HepG2 (cell line): ENCODE data around the gene TEKT5. TPM values are rescaled to one million over a fixed set of nuclear protein-coding genes. Genes with fewer than 3 reads are reported as not detected.

ENCODE experiments used
- CENPT ChIP-seq: sonication (generic); formaldehyde crosslinking; IDR thresholded peaks from 2 replicates; pipeline ENCODE4 v1.8.0; 2022; ENCODE audit warnings: low read depth, mild to moderate bottlenecking, moderate library complexity, missing genetic modification reagents
- ETS1 ChIP-seq: sonication (generic); formaldehyde crosslinking; IDR thresholded peaks from 2 replicates; pipeline ENCODE4 v1.4.0; 2020; ENCODE audit warnings: missing genetic modification reagents
- ETV6 ChIP-seq: sonication (generic); formaldehyde crosslinking; conservative IDR thresholded peaks from 2 replicates; pipeline ENCODE4 v1.4.0; 2020; ENCODE audit warnings: missing genetic modification reagents
- GMEB1 ChIP-seq: sonication (generic); formaldehyde crosslinking; IDR thresholded peaks from 2 replicates; pipeline ENCODE4 v1.5.1; 2020; ENCODE audit warnings: missing genetic modification reagents, mild to moderate bottlenecking, borderline replicate concordance
- KDM2A ChIP-seq: sonication (generic); formaldehyde crosslinking; IDR thresholded peaks from 2 replicates; pipeline ENCODE4 v1.4.0; 2020; ENCODE audit warnings: low read depth, missing genetic modification reagents, borderline replicate concordance
- MED1 ChIP-seq: sonication (generic); formaldehyde crosslinking; IDR thresholded peaks from 2 replicates; pipeline ENCODE4 v1.4.0; 2020; ENCODE audit warnings: missing genetic modification reagents
- MZF1 ChIP-seq: sonication (generic); formaldehyde crosslinking; IDR thresholded peaks from 2 replicates; pipeline ENCODE4 v1.8.1; 2023; ENCODE audit warnings: mild to moderate bottlenecking, missing genetic modification reagents, borderline replicate concordance
- NR0B2 ChIP-seq: sonication (generic); formaldehyde crosslinking; IDR thresholded peaks from 2 replicates; pipeline ENCODE4 v1.4.0; 2020; ENCODE audit warnings: mild to moderate bottlenecking, missing genetic modification reagents
- PAWR ChIP-seq: sonication (generic); formaldehyde crosslinking; IDR thresholded peaks from 2 replicates; pipeline ENCODE4 v1.4.0; 2020; ENCODE audit warnings: missing genetic modification reagents, mild to moderate bottlenecking, borderline replicate concordance
- RFX3 ChIP-seq: IDR thresholded peaks from 2 replicates; pipeline ENCODE4 v1.6.1; 2016; ENCODE audit warnings: missing biosample characterization, missing genetic modification reagents
- SAFB2 ChIP-seq: sonication (generic); formaldehyde crosslinking; IDR thresholded peaks from 2 replicates; pipeline ENCODE4 v1.5.1; 2020; ENCODE audit warnings: missing genetic modification reagents, low read depth, mild to moderate bottlenecking, borderline replicate concordance
- ZMYM3 ChIP-seq: sonication (generic); formaldehyde crosslinking; IDR thresholded peaks from 2 replicates; pipeline ENCODE4 v1.5.1; 2020; ENCODE audit warnings: mild to moderate bottlenecking, missing genetic modification reagents
- ZNF224 ChIP-seq: sonication (generic); formaldehyde crosslinking; IDR thresholded peaks from 2 replicates; pipeline ENCODE4 v1.5.0; 2020; ENCODE audit warnings: mild to moderate bottlenecking, missing genetic modification reagents
- ZNF281 ChIP-seq: sonication (generic); formaldehyde crosslinking; IDR thresholded peaks from 2 replicates; pipeline ENCODE4 v1.4.0; 2020; ENCODE audit warnings: missing genetic modification reagents, borderline replicate concordance
- ZNF350 ChIP-seq: sonication (generic); formaldehyde crosslinking; IDR thresholded peaks from 2 replicates; pipeline ENCODE4 v1.4.0; 2020; ENCODE audit warnings: mild to moderate bottlenecking, low read depth, missing genetic modification reagents, borderline replicate concordance
- ZNF383 ChIP-seq: sonication (generic); formaldehyde crosslinking; IDR thresholded peaks from 2 replicates; pipeline ENCODE4 v1.4.0; 2020; ENCODE audit warnings: missing genetic modification reagents, mild to moderate bottlenecking, borderline replicate concordance
- ZNF460 ChIP-seq: sonication (generic); formaldehyde crosslinking; IDR thresholded peaks from 2 replicates; pipeline ENCODE4 v1.5.1; 2020; ENCODE audit warnings: missing genetic modification reagents, mild to moderate bottlenecking, borderline replicate concordance
- ZNF468 ChIP-seq: sonication (generic); formaldehyde crosslinking; IDR thresholded peaks from 2 replicates; pipeline ENCODE4 v1.8.0; 2022; ENCODE audit warnings: mild to moderate bottlenecking, moderate library complexity, missing genetic modification reagents
- ZNF660 ChIP-seq: sonication (generic); formaldehyde crosslinking; IDR thresholded peaks from 2 replicates; pipeline ENCODE4 v1.5.1; 2020; ENCODE audit warnings: mild to moderate bottlenecking, low read depth, missing genetic modification reagents, borderline replicate concordance
- ZNF704 ChIP-seq: sonication (generic); formaldehyde crosslinking; IDR thresholded peaks from 2 replicates; pipeline ENCODE4 v1.8.1; 2023; ENCODE audit warnings: mild to moderate bottlenecking, inconsistent platforms, moderate library complexity, missing genetic modification reagents, borderline replicate concordance
- ZNF883 ChIP-seq: sonication (generic); formaldehyde crosslinking; IDR thresholded peaks from 2 replicates; pipeline ENCODE4 v1.5.1; 2020; ENCODE audit warnings: mild to moderate bottlenecking, missing genetic modification reagents; ENCODE audit errors: not compliant biosample characterization
- polyA plus RNA-seq, 8 experiments: library from polyadenylated mRNA; depleted of rRNA in 3 of 8; stranded (reverse) in 7 of 8; unstranded in 1 of 8; fragments of >200 nt; fragmentation: Illumina TruSeq in 4 of 8; extraction: Trizol in 4 of 8; gene quantifications; 2 replicates each; pipeline versions ENCODE4 v1.2.1 to v1.2.3, GENCODE V29; 2011 to 2016; ENCODE audit warnings: low read depth in 4 of 8, missing spikeins in 1 of 8, mixed read lengths in 1 of 8; ENCODE audit not compliant: insufficient read depth in 1 of 8
- total RNA-seq, 5 experiments: library from RNA; depleted of rRNA; stranded (reverse); fragments of >200 nt; fragmentation: Illumina TruSeq; extraction: Trizol; gene quantifications; 2 replicates each; pipeline ENCODE4 v1.2.3, GENCODE V29; 2016; ENCODE audit warnings: low read depth in 1 of 5

Gene TEKT5
- total and polyA plus RNA-seq, 2 of the 13 experiments (the other 11 are each of a cell fraction or from before 2014, with no cell fraction given): 0.16 TPM; not detected in 1

GRCh38 chr16:10668322-10669045 lies 26.2 kb downstream of the TEKT5 start (continued):
- TF ChIP-seq CENPT (CRISPR knock-in tag): no peak
- no peak for TF ChIP-seq ZNF350 (CRISPR knock-in tag)
- peak; percentile 31; the same call in 1 of the 2 replicates for TF ChIP-seq ZMYM3 (CRISPR knock-in tag)
- no peak for TF ChIP-seq ZNF460
- TF ChIP-seq RFX3 (CRISPR knock-in tag): no peak
- no peak for TF ChIP-seq ETS1 (CRISPR knock-in tag)
- TF ChIP-seq NR0B2 (CRISPR knock-in tag): no peak
- no peak for TF ChIP-seq ZNF383 (CRISPR knock-in tag)
- no peak for TF ChIP-seq ZNF704 (CRISPR knock-in tag)
- 0 out of 2 replicates have a peak, but pooled peaks have one; percentile 63 for TF ChIP-seq ETV6 (CRISPR knock-in tag)
- no peak for TF ChIP-seq ZNF660 (CRISPR knock-in tag)
- no peak for TF ChIP-seq GMEB1 (CRISPR knock-in tag)
- TF ChIP-seq ZNF224 (CRISPR knock-in tag): no peak
- TF ChIP-seq KDM2A (CRISPR knock-in tag): no peak; the same call in none of the 2 replicates
- TF ChIP-seq PAWR (CRISPR knock-in tag): no peak
- no peak for TF ChIP-seq MZF1 (CRISPR knock-in tag)
- TF ChIP-seq ZNF883 (CRISPR knock-in tag): peak; percentile 50
- TF ChIP-seq SAFB2 (CRISPR knock-in tag): no peak
- TF ChIP-seq ZNF468 (CRISPR knock-in tag): no peak
- TF ChIP-seq ZNF281 (CRISPR knock-in tag): no peak
- peak; percentile 53; the same call in 1 of the 2 replicates for TF ChIP-seq MED1 (CRISPR knock-in tag)
